Breast epithelium (tissue), 3 donors: Measurements from ENCODE around the gene TOP3A.

Source experiments
- POLR2A ChIP-seq: fragments of 450-650 bp; IDR thresholded peaks from one replicate; pipeline ENCODE4 v1.6.1; 2016; ENCODE audit warnings: antibody characterized with exemption, mild to moderate bottlenecking, moderate library complexity
- POLR2AphosphoS5 ChIP-seq, 3 donors: sonication (generic); formaldehyde crosslinking; IDR thresholded peaks; one replicate each; pipeline ENCODE4 v1.6.1; 2017; ENCODE audit warnings: antibody characterized with exemption in 3 of 3
- TF ChIP-seq, protein P1 (sequence below), 3 donors: fragments of 450-650 bp; IDR thresholded peaks; one replicate each; pipeline ENCODE4 v1.5.1; 2016 to 2017; ENCODE audit warnings: antibody characterized with exemption in 3 of 3, mild to moderate bottlenecking in 3 of 3, moderate library complexity in 3 of 3

DNA sequence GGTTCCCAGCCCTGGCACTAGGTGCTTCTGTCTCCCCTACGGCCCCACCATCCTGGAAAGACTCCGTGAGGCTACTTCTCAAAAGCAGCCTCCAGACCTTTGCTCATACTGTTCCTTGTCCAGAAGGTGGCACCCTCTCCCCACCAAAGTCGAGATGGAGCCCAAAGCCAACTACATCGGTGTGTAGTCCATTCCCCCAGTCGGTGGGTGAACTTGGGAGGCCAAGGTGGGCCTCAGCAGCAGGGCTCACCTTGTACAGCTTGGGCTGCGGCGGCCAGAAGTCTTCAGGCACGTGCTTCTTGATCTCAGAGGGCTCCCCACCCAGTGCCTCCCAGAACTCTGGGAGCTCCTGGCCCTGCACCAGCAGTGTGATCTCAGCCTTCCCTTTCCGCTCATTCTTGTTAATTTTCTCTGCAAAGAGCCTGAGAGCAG is 66.5 kb downstream of the TOP3A start:
- TF ChIP-seq, protein P1, sequence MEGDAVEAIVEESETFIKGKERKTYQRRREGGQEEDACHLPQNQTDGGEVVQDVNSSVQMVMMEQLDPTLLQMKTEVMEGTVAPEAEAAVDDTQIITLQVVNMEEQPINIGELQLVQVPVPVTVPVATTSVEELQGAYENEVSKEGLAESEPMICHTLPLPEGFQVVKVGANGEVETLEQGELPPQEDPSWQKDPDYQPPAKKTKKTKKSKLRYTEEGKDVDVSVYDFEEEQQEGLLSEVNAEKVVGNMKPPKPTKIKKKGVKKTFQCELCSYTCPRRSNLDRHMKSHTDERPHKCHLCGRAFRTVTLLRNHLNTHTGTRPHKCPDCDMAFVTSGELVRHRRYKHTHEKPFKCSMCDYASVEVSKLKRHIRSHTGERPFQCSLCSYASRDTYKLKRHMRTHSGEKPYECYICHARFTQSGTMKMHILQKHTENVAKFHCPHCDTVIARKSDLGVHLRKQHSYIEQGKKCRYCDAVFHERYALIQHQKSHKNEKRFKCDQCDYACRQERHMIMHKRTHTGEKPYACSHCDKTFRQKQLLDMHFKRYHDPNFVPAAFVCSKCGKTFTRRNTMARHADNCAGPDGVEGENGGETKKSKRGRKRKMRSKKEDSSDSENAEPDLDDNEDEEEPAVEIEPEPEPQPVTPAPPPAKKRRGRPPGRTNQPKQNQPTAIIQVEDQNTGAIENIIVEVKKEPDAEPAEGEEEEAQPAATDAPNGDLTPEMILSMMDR (IDR thresholded peaks at IDR 0.05) = peak; percentile 22 to 72 (median 63)
- TF ChIP-seq POLR2AphosphoS5 (IDR thresholded peaks at IDR 0.05) (peak in 1 of 3 donors; percentile 25), POLR2A (no peak)
